GM18861 (cell line): ENCODE measurements around the gene DTNB.
"Not testable (repeated sequence)": the region's sequence is repeated elsewhere in the genome, so short reads cannot be mapped to it uniquely, and the experiment has no call there.

Experiments used
- ATAC-seq: cut with Tn5 transposase; IDR thresholded peaks from one replicate; pipeline ENCODE4 v1.9.1; 2021; ENCODE audit not compliant: unreplicated experiment

The DTNB gene

DNA sequence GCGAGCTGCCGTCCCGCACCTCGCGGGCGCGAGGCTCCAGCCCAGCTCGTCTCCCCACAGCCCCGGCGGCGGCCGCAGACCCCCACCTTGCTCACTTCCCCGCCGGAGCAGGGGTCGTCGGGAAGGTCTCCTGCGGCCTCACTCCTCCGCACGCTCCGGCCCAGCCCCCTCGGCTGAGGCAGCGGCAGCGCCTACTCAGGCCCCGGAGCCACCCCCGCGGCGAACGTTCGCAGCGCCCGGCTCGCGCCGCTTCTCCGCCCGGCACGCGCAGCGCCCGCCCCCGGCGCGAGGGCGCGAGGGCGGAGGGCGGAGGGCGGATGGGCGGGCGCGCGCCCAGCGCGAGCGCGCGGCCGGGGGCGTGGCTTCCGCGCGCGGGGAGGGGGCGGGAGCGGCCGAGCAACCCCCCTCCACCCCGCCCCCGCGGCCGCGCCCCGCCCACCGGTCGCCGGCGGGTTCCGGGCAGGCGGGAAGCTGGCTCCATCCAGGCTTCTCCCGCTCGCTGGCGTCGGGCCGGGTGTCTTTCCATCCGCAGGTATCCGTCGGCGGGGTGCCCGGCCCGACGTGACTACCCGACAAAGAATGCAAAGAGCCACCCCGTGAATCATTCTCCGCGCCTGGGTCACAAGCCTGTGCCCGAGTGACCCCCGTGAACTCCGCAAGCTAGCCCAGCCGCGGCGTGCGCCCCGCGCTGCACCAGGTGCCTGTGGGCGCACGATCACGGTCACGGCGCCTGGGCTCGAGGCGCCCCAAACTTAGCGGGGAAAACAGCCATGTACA lies at the start of gene DTNB:
DTNB (minus strand) TSS at position 278 of the 777 bp plus-strand sequence. CDS start 20,917 bp downstream, outside the sequence.
- peak; percentile 53 for ATAC-seq

DNA sequence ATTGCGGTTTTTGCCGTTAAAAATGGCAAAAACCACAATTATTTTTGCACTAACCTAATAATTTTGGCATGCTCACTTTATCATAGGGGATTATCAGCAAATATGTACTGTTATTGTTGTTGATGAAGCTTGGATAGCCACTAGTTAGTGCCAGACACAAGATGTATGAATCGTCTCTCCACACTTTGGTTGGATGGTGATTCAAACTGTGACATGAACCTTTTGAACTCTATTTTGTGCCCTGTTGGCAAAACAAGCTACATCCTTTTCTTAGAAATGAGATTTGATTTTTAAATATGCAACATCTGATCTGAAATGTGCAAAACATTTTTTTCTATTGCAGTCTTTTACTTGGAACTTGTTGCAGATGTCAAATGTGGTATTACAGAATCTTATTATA lies 48.8 kb upstream of the DTNB start:
- ATAC-seq: no peak

DNA sequence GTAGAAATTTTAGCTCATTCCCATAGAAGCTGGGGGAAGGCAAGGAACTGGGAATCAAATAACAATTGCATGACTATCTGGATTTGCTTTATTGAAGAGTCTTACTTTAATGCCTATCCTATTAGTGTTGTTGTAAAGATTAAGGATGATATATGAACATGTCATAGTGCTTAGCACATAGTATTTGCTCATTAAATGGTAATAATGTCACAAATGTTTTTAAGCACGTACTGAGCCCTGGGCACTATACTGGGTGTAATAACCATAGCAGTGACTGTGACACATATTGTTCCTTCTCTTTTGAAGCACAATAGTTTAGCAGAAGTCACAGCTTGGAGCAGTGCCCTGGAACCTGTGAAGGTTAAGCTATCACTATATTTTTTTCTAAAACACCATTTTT lies 47.2 kb upstream of the DTNB start:
- no peak for ATAC-seq

DNA sequence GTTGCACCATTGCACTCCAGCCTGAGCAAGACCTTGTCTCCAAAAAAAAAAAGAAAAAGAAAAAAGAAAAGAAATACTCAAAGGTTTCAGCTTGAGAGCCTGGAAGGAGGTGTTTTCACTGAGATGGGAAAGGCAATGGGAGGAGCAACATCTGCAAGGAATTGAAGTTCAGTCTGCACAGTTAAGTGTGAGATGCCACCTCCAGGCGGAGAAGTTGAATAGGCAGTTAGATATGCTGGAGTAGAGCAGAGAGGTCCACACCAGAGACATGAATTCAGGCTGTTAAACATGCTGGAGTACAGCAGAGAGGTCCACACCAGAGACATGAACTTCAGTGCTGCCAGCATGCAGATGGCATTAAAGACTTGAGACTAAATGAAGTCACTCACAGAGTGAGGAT lies 41.4 kb upstream of the DTNB start:
- no peak for ATAC-seq

DNA sequence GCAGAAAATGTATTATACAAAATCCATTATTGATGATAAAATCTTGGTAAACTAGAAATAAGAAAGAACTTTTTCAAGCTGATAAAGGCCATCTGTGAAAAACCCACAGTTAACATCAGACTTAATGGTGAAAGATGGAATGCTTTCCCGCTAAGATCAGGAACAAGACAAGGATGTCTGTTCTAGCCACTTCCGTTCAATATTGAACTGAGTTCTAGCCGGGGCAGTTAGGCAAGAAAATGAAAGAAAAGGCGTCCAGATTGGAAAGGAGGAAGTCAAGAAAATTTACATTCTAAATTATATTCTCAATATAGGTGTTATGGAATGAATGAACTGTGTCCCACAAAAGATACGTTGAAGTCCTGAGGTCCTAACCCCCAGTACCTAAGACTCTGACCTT lies 39.1 kb upstream of the DTNB start:
- ATAC-seq: no peak

GRCh38 chr2:25711675-25712354 lies 38.4 kb upstream of the DTNB start:
- ATAC-seq: no peak

- no peak for ATAC-seq
These were observed 37.4 kb upstream of the DTNB start for GRCh38 chr2:25710750-25711149.

GRCh38 chr2:25709349-25709748 lies 36.0 kb upstream of the DTNB start:
- ATAC-seq: no peak

- no peak for ATAC-seq
These were observed 34.7 kb upstream of the DTNB start for GRCh38 chr2:25707927-25708590.

GRCh38 chr2:25705575-25705974 lies 32.2 kb upstream of the DTNB start:
- ATAC-seq: not testable (repeated sequence)

DNA sequence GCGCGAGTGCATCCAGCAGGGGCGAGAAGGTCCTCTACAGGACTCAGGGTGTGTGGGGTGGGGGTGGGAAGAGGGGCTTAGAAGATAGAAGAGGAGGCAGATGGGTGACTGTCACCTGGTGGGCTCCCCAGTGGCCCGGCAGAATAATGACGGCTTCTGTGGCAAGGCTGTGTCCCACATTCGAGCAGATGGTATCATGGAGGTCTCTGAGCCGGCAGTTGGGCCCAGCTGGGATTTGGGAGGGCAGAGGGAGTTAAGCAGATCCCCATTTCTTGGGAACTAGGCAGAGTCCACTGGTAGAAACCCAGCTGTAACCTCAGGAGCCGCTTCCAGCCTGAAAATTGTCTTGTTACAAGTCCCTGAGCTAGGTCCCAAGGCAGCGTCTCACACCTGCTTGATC lies 28.4 kb upstream of the DTNB start:
- ATAC-seq: no peak

- ATAC-seq: no peak
These were observed 26.9 kb upstream of the DTNB start for GRCh38 chr2:25700221-25700660.

DNA sequence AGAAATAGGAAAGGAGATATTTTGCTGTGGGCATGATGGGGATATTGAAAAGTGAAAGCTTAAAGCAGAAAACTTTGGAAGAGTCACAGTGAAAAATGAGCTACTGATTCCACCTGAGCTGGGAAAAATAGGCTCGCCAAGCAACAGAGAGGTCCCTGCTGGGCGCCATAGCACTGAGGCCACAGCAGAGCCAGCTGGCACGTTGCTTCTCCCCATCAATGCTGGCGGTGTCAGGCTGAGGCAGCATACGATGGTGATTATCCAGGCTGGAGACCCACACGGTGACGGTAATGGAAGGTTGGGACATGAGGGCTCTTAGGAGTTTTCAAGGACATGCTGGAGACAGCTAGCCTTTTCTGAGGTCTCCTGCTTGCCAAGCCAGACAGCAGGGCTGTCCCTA lies 25.8 kb upstream of the DTNB start:
- no peak for ATAC-seq

DNA sequence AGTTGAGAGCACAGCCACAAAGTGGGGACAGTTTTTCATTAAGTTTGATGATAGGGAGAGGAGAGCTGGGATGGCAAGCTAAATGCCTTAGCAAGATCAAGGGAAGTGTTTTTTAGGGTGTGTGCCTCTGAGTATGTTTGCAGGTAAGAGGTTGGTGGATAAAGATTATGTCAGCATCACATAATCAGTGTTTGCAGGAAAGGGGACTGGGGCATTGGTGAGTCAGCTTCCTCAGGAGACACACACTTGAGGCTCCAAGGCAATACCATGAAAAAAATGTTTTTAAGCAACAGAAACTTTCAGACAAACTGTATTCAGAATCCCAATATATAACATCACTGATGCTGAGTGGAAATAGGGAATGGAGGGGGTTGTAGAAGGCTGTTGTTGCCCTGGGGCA lies 25.4 kb upstream of the DTNB start:
- no peak for ATAC-seq

DNA sequence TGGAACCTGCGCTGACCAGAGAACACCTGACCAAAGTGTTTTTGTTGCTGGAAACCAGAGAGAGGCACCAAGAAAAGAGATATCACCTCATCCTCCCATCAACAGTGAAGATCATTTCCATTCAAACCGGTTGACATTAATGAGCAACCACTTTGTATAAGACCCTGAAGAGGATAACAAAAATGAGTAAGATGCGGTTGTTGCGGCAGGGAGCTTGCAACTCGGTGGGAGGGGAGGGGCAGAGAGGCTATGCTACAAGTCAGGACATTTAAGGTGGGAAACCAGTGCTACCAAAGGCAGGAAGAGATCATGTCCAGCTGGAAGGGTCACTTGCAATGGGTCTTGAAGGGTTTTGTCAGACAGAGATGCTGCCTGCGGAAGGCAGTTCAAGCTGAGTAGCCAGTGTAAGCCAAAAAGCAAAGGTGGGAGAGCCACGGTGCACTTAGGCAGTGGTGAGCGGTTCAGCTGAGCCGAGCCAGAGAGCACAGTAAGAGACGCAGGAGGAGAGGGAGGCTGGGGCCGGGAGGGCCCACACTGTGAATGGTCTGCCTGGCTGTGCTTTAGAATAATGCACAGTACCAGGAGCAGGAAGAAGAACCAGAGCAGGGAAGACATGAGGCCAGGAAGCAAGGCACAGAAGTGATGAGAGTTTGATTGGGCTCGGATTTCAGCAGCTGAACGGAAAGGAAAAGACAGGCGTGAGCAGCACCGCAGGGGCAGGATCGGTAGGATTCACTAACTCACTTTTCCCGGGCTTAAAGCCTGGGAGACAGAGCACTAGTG lies 24.4 kb upstream of the DTNB start:
- ATAC-seq: no peak

DNA sequence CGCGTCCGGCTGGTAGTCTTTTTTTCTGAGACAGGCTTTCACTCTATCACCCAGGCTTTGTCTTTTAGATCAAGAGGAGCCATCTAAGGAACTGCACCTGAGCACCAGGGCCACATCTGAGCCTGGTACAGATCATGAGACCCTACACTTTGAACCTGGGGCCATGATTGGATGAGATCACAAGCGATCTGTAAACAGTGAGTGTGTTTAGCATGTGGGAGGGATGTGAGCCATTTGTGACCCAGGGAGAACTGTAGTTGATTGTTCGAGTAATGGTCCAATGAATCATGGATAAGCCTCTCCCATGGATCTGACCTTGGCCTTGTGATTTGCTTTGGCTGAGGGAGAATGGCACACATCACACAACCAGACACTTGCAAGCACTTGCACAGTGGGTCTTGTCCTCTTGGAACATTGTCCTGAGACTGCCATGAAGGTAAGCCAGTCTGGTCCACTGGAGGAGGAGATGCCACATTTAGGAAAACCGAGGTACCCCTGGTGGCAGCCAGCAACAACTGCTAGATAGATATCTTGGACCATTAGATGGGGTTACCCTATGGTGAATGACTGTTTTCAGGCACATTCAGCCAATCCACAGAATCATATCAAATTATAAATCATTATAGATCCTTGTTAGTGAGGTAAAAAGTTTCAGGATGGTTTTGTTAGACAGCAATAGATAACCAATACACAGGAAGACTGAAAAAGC lies 19.5 kb upstream of the DTNB start:
- ATAC-seq: no peak

GRCh38 chr2:25692143-25692542 lies 18.8 kb upstream of the DTNB start:
- no peak for ATAC-seq

DNA sequence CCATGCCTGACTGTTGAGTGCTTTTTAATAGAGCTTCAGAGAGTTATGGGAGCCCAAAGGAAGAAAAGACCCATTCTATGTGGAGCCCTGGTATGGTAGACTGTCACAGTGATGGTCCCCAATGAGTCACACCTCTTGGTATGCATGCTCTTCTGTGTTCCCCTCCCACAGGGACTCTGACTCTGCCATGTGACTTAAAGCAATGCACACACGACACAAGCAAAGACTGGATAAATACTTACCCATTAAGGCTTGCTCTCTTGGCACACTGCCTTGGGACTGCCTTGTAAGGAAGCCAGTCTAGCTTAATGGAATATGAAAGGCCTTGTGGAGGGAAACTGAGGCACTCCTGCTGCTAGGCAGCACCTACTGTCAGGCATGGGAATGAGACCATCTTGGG lies 16.7 kb upstream of the DTNB start:
- no peak for ATAC-seq

GRCh38 chr2:25688236-25688635 lies 14.9 kb upstream of the DTNB start:
- ATAC-seq: no peak

- ATAC-seq: no peak
These were observed 12.4 kb upstream of the DTNB start for GRCh38 chr2:25685741-25686140.
